HEK293T (cell line): ENCODE data around the gene CEACAM18.

Experiments used
- CTCF ChIA-PET: fragments of 350-600 bp; formaldehyde crosslinking; extraction: SDS; loops from one replicate; lab custom pipeline; 2021; ENCODE audit warnings: antibody characterized with exemption, inconsistent platforms; lab: Yijun Ruan, JAX
- POLR2A ChIA-PET: fragments of 350-600 bp; formaldehyde crosslinking; extraction: SDS; loops from one replicate; lab custom pipeline; 2020; ENCODE audit warnings: antibody characterized with exemption, inconsistent platforms; lab: Yijun Ruan, JAX
- DNase-seq: peaks from one replicate; pipeline ENCODE4 v3.0.0; 2012; ENCODE audit warnings: mixed read lengths; ENCODE audit errors: extremely low spot score
- ARNT ChIP-seq: fragments of 450-650 bp; IDR thresholded peaks from 2 replicates; pipeline ENCODE4 v1.6.1; 2017; ENCODE audit warnings: mild to moderate bottlenecking
- BHLHE40 ChIP-seq: fragments of 450-650 bp; IDR thresholded peaks from 2 replicates; pipeline ENCODE4 v1.6.1; 2016; ENCODE audit warnings: mild to moderate bottlenecking, moderate library complexity, borderline replicate concordance
- CTBP1 ChIP-seq: fragments of 450-650 bp; IDR thresholded peaks from 2 replicates; pipeline ENCODE4 v1.6.1; 2016; ENCODE audit warnings: borderline replicate concordance
- ELF4 ChIP-seq: fragments of 450-650 bp; IDR thresholded peaks from 2 replicates; pipeline ENCODE4 v1.6.1; 2017; ENCODE audit warnings: antibody characterized with exemption
- FOXA1 ChIP-seq: fragments of 450-650 bp; IDR thresholded peaks from 2 replicates; pipeline ENCODE4 v1.6.1; 2016; ENCODE audit warnings: mild to moderate bottlenecking
- FOXK2 ChIP-seq: fragments of 450-650 bp; IDR thresholded peaks from 2 replicates; pipeline ENCODE4 v1.6.1; 2016; ENCODE audit warnings: mild to moderate bottlenecking
- FOXM1 ChIP-seq: fragments of 450-650 bp; IDR thresholded peaks from 2 replicates; pipeline ENCODE4 v1.6.1; 2017; ENCODE audit warnings: mild to moderate bottlenecking, borderline replicate concordance
- HDGF ChIP-seq: fragments of 450-650 bp; IDR thresholded peaks from 2 replicates; pipeline ENCODE4 v1.6.1; 2017; ENCODE audit warnings: antibody characterized with exemption, borderline replicate concordance
- L3MBTL2 ChIP-seq: fragments of 450-650 bp; conservative IDR thresholded peaks from 2 replicates; pipeline ENCODE4 v1.6.1; 2016; ENCODE audit warnings: mild to moderate bottlenecking
- LEF1 ChIP-seq: fragments of 450-650 bp; IDR thresholded peaks from 2 replicates; pipeline ENCODE4 v1.6.1; 2017; ENCODE audit warnings: mild to moderate bottlenecking, borderline replicate concordance
- NFRKB ChIP-seq: fragments of 450-650 bp; IDR thresholded peaks from 2 replicates; pipeline ENCODE4 v1.6.1; 2016; ENCODE audit warnings: mild to moderate bottlenecking, moderate library complexity
- PKNOX1 ChIP-seq: fragments of 450-650 bp; IDR thresholded peaks from 2 replicates; pipeline ENCODE4 v1.6.1; 2016
- SP1 ChIP-seq: fragments of 450-650 bp; IDR thresholded peaks from 2 replicates; pipeline ENCODE4 v1.6.1; 2017
- SUZ12 ChIP-seq: fragments of 450-650 bp; IDR thresholded peaks from 2 replicates; pipeline ENCODE4 v1.6.1; 2016; ENCODE audit warnings: mild to moderate bottlenecking
- TARDBP ChIP-seq: fragments of 450-650 bp; IDR thresholded peaks from 2 replicates; pipeline ENCODE4 v1.6.1; 2016
- ZNF384 ChIP-seq: fragments of 450-650 bp; IDR thresholded peaks from 2 replicates; pipeline ENCODE4 v1.6.1; 2016

Gene CEACAM18

GRCh38 chr19:51450730-51451307 is 27.5 kb upstream of the CEACAM18 start:
- CTCF ChIA-PET, result no interaction called here
- POLR2A ChIA-PET, result no interaction called here
- DNase-seq, result no peak
- TF ChIP-seq NFRKB (no peak), HDGF (no peak), TARDBP (no peak), FOXM1 (no peak), CTBP1 (no peak), ZNF384 (no peak), SUZ12 (no peak), ARNT (no peak), ELF4 (no peak), L3MBTL2 (no peak), FOXA1 (no peak), PKNOX1 (no peak), BHLHE40 (no peak)

- POLR2A ChIA-PET, result no interaction called here
- TF ChIP-seq HDGF (no peak), BHLHE40 (no peak), FOXA1 (no peak), FOXM1 (no peak), L3MBTL2 (no peak), CTBP1 (no peak), SUZ12 (no peak), TARDBP (no peak), NFRKB (no peak), FOXK2 (no peak), LEF1 (no peak), PKNOX1 (no peak), SP1 (no peak)
- DNase-seq, result no peak
- CTCF ChIA-PET, result no interaction called here
Observed at GRCh38 chr19:51456541-51457290, 21.6 kb upstream of the CEACAM18 start.

- TF ChIP-seq BHLHE40, result no peak
- no peak for TF ChIP-seq ARNT
- no peak for TF ChIP-seq ZNF384
- no peak for TF ChIP-seq PKNOX1
- TF ChIP-seq NFRKB, result no peak
- TF ChIP-seq LEF1, result no peak
- no peak for TF ChIP-seq L3MBTL2
- TF ChIP-seq FOXM1, result no peak
- TF ChIP-seq ELF4, result no peak
- TF ChIP-seq SUZ12, result no peak
- TF ChIP-seq TARDBP, result no peak
- TF ChIP-seq HDGF, result no peak
- no peak for TF ChIP-seq FOXA1
- no peak for TF ChIP-seq SP1
- TF ChIP-seq CTBP1, result no peak
- TF ChIP-seq FOXK2, result no peak
- POLR2A ChIA-PET, result no interaction called here
- CTCF ChIA-PET, result no interaction called here
- DNase-seq, result no peak
Observed at GRCh38 chr19:51457351-51458013, 20.9 kb upstream of the CEACAM18 start.

GRCh38 chr19:51458051-51458645 is 20.2 kb upstream of the CEACAM18 start, which contains the start of gene SIGLEC8:
Gene SIGLEC8, minus strand, starts transcription at chr19:51458454. Its CDS starts 67 bp downstream, at chr19:51458387.
- CTCF ChIA-PET, result no interaction called here
- POLR2A ChIA-PET, result no interaction called here
- TF ChIP-seq SP1, result no peak
- no peak for DNase-seq

- TF ChIP-seq L3MBTL2 (no peak), LEF1 (no peak), SP1 (no peak), FOXM1 (no peak), HDGF (no peak), FOXA1 (no peak), NFRKB (no peak), TARDBP (no peak), CTBP1 (no peak), ZNF384 (no peak), SUZ12 (no peak), FOXK2 (no peak), ELF4 (no peak), BHLHE40 (no peak), ARNT (no peak), PKNOX1 (no peak)
- ChIA-PET CTCF (no interaction called here), POLR2A (no interaction called here)
- no peak for DNase-seq
Observed at GRCh38 chr19:51458899-51459505, 19.3 kb upstream of the CEACAM18 start.
